ENCODE data around the gene KCNV2.

The KCNV2 gene

GRCh38 chr9:2717385-2717784 is at the start of gene KCNV2:
Gene KCNV2 (plus strand): TSS chr9:2717510. CDS start chr9:2717740, 230 bp downstream.
- no peaks in the 10 kb centered on the region for H3K27me3 ChIP-seq
- H3K4me3 ChIP-seq (ENCODE audit: low read depth in 1 of 2, low read length in 1 of 2) = no peak within 1 kb of the TSS
- H3K9me3 ChIP-seq = no peaks in the 10 kb centered on the region
- H3K4me1 ChIP-seq (ENCODE audit: control insufficient read depth in 1 of 2, insufficient read depth in 1 of 2, low read depth in 1 of 2, low read length in 1 of 2) = no peaks in the 10 kb centered on the region
- TF ChIP-seq CTCF (IDR thresholded peaks at IDR 0.05) = no peak
- H3K36me3 ChIP-seq = no peaks in the 10 kb centered on the region
- no peak within 1 kb of the TSS for H3K27ac ChIP-seq

GRCh38 chr9:2673161-2673560 is 44.1 kb upstream of the KCNV2 start:
- H3K9me3 ChIP-seq = no peaks in the 10 kb centered on the region
- no peaks in the 10 kb centered on the region for H3K4me1 ChIP-seq (ENCODE audit: control insufficient read depth in 1 of 2, insufficient read depth in 1 of 2, low read depth in 1 of 2, low read length in 1 of 2)
- H3K4me3 ChIP-seq (ENCODE audit: low read depth in 1 of 2, low read length in 1 of 2) = no peak overlapping the region
- no peaks in the 10 kb centered on the region for H3K36me3 ChIP-seq
- H3K27me3 ChIP-seq = no peaks in the 10 kb centered on the region
- no peak overlapping the region for H3K27ac ChIP-seq
- TF ChIP-seq CTCF (IDR thresholded peaks at IDR 0.05) = no peak

DNA sequence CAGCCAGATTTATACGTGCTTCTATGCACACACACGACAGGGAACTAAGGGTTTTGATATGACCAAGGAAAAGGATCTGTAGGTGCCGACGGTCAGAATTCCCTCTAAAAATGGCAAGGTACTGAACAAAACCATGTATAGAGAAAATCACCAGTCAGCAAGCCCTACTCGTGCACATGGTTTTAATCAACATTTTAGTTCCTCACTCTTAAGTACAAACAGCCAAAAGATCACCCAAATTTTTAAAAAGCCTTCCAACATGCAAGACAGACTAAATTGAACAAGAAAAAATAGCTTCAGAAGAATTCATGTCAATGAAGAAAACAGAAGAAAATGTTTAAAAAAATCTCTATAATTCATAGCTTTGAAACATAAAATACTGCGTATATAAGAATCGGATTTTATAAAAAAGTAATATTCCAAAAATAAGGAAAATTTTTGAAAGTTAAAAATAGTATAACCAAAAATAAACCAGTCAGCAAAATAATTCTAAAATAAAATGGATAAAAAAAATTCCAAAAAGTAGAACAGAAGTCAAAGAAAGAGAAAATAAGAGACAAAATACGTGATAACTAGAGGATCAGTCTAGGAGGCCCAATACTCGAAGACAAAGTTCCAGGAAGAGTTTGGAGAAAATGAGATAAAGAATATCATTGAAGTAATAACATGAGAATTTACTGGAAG is 43.0 kb upstream of the KCNV2 start:
- no peaks in the 10 kb centered on the region for H3K9me3 ChIP-seq
- no peaks in the 10 kb centered on the region for H3K36me3 ChIP-seq
- H3K27me3 ChIP-seq = no peaks in the 10 kb centered on the region
- H3K4me1 ChIP-seq (ENCODE audit: control insufficient read depth in 1 of 2, insufficient read depth in 1 of 2, low read depth in 1 of 2, low read length in 1 of 2) = no peaks in the 10 kb centered on the region
- TF ChIP-seq CTCF (IDR thresholded peaks at IDR 0.05) = no peak
- no peak overlapping the region for H3K27ac ChIP-seq
- H3K4me3 ChIP-seq (ENCODE audit: low read depth in 1 of 2, low read length in 1 of 2) = no peak overlapping the region

DNA sequence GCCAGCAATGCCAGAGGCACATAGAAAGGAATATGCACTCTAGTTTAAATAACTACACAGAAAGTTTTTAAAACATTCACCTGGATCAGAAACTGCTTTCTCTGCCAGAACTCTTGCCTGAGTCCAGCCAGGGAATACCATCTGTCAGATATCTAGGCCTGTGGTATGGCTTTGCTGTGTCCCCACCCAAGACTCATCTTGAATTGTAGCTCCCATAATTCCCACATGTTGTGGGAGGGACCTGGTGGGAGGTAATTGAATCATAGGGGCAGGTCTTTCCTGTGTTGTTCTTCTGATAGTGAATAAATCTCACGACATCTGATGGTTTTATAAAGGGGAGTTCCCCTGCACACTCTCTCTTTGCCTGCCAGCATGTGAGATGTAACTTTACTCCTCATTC is 41.5 kb upstream of the KCNV2 start:
- Histone ChIP-seq H3K27ac (no peak overlapping the region), H3K9me3 (no peaks in the 10 kb centered on the region), H3K36me3 (no peaks in the 10 kb centered on the region), H3K4me3 (ENCODE audit: low read depth in 1 of 2, low read length in 1 of 2) (no peak overlapping the region), H3K27me3 (no peaks in the 10 kb centered on the region), H3K4me1 (ENCODE audit: control insufficient read depth in 1 of 2, insufficient read depth in 1 of 2, low read depth in 1 of 2, low read length in 1 of 2) (no peaks in the 10 kb centered on the region)
- no peak for TF ChIP-seq CTCF (IDR thresholded peaks at IDR 0.05)

- H3K27ac ChIP-seq = no peak overlapping the region
- H3K36me3 ChIP-seq = no peaks in the 10 kb centered on the region
- TF ChIP-seq CTCF (IDR thresholded peaks at IDR 0.05) = no peak
- H3K27me3 ChIP-seq = no peaks in the 10 kb centered on the region
- no peaks in the 10 kb centered on the region for H3K9me3 ChIP-seq
- no peaks in the 10 kb centered on the region for H3K4me1 ChIP-seq (ENCODE audit: control insufficient read depth in 1 of 2, insufficient read depth in 1 of 2, low read depth in 1 of 2, low read length in 1 of 2)
- H3K4me3 ChIP-seq (ENCODE audit: low read depth in 1 of 2, low read length in 1 of 2) = no peak overlapping the region
Observed at GRCh38 chr9:2676466-2676865, 40.8 kb upstream of the KCNV2 start.
